Measurements from ENCODE around the gene MAPK14.
"Not testable (repeated sequence)": the region's sequence is repeated elsewhere in the genome, so short reads cannot be mapped to it uniquely, and the experiment has no call there.

MAPK14 gene

GRCh38 chr6:36070252-36070651 lies 42.6 kb downstream of the MAPK14 start:
- DNase-seq = no peak

GRCh38 chr6:36071281-36071680 lies 43.7 kb downstream of the MAPK14 start:
- DNase-seq = no peak

GRCh38 chr6:36071714-36072113 lies 44.1 kb downstream of the MAPK14 start:
- DNase-seq = no peak

GRCh38 chr6:36072681-36073080 lies 45.1 kb downstream of the MAPK14 start:
- DNase-seq = no peak

- no peak for DNase-seq
Observed at GRCh38 chr6:36073587-36073986, 46.0 kb downstream of the MAPK14 start.

DNA sequence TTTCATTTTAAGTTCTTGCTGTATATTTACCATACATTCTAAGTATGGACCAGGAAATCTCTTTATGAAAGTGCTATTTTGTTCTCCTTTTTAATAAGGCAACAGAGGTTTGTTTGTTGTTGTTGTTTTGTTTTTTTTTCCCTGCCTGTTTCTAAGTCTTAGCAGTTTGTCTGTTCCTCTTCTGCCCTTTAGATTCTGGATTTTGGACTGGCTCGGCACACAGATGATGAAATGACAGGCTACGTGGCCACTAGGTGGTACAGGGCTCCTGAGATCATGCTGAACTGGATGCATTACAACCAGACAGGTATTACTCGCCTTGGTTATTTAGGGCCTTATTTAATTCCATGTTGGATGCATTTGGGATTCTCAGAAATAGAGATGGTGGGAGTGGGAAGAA lies 48.0 kb downstream of the MAPK14 start:
- DNase-seq = no peak

- no peak for DNase-seq
Observed at GRCh38 chr6:36076178-36077063, 48.8 kb downstream of the MAPK14 start.

GRCh38 chr6:36078159-36078558 lies 50.6 kb downstream of the MAPK14 start:
- DNase-seq = no peak

DNA sequence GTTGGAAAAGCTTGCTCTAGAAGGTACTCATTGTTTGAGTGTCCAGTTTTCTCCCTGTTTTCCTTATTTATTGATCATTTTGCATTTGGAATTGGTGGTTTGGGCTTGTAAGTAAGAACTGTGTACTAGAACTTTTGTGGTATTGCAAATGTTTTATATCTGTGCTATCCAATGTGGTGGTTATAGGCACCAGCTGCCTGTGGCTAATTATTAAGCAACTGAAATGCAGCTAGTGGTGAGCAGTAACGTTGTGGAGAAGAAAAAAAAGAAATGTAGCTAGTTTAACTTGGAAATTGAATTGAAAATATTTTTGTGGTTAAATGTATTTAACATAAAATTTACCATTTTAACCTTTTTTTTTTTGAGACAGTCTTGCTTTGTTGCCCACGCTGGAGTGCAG lies 52.0 kb downstream of the MAPK14 start:
- DNase-seq = no peak

DNA sequence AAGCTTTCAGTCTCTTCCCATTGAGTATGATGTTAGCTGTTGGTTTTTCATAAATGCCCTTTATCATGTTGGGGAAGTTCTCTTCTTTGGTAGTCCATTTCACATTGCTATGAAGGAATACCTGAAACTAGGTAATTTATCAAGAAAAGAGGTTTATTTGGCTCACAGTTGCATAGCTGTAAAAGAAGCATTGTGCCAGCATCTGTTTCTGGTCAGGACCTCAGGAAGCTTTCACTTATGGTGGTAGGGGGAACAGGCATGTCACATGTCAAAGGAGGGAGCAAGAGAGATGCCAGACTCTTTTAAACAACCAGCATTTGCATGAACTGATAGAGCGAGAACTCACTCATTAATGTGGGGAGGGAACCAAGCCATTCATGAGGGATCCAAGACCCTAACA lies 54.7 kb downstream of the MAPK14 start:
- no peak for DNase-seq

GRCh38 chr6:36083446-36083845 lies 55.8 kb downstream of the MAPK14 start:
- no peak for DNase-seq

DNA sequence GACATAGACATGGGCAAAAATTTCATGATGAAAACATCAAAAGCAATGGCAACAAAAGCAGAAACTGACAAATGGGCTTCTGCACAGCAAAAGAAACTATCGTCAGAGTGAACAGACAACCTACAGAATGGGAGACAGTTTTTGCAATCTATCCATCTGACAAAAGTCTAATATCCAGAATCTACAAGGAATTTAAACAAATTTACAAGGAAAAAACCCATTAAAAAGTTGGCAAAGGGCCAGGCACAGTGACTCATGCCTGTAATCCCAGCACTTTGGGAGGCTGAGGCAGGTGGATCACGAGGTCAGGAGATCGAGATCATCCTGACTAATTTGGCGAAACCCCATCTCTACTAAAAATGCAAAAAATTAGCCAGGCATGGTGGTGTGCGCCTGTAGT lies 60.6 kb downstream of the MAPK14 start:
- DNase-seq = not testable (repeated sequence)

DNA sequence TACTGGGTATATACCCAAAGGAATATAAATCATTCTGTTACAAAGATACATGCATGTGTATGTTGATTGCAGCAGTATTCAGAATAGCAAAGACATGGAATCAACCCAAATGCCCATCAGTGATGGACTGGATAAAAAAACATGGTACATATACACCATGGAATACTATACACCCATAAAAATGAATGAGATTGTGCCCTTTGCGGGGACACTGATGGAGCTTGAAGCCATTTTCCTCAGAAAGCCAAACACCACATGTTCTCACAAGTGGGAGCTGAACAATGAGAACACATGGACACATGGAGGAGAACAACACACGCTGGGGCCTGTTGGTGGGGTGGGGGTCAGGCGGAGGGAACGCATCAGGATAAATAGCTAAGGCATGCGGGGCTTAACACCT lies 61.4 kb downstream of the MAPK14 start:
- DNase-seq = no peak

DNA sequence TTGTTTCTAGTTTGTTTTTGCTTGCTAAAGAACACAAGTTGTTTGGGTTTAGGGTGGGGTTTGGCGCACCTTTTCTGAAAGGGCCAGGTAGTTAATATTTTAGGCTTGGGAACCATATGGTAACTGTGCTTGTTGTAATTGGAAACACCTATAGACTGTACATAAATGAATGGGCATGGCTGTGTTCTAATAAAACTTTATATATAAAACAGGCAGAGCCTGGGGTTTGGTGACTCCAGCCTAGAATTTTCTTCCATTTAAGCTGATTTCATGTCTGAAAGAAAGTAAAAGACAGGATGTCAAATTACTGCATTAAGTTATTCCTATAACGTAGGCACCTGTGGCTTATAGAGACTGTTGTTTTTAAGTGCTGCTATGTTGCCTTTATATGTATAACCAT lies 66.6 kb downstream of the MAPK14 start:
- DNase-seq = no peak

DNA sequence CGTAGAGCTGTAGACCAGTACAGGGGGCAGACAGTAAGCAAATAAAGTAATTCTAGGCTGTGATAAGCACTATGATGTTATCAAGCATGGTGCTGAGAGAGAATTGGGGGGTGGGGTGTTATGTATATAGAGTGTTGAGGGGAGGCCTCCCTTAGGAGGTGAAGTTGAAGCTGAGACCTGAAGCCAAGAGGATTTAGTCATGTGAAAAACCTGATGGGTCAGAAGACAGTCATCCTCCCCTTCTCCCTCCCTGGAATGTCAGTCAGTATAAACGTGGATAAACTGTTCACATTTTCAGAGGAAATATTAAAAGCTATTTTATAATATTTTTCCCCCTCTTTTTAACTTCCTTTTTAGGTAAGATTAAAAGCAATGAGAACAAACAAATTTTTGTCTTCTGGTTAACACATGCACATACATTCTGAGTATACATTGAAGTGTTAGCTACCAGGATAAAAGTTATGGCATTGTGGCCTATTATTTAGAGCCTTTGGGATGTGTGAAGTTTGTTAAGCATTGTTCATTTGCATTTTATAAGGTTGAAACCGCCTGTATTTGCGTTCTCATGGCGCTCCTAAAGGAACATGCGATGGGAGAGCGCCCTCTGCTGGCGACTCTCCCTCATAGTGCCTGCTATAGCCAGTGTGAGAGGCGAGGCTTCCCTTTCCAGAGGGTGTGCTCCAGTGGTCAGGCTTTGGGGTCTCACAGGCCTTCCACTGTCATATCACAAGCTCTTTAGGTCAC lies 67.3 kb downstream of the MAPK14 start:
- peak; percentile 72 for DNase-seq

DNA sequence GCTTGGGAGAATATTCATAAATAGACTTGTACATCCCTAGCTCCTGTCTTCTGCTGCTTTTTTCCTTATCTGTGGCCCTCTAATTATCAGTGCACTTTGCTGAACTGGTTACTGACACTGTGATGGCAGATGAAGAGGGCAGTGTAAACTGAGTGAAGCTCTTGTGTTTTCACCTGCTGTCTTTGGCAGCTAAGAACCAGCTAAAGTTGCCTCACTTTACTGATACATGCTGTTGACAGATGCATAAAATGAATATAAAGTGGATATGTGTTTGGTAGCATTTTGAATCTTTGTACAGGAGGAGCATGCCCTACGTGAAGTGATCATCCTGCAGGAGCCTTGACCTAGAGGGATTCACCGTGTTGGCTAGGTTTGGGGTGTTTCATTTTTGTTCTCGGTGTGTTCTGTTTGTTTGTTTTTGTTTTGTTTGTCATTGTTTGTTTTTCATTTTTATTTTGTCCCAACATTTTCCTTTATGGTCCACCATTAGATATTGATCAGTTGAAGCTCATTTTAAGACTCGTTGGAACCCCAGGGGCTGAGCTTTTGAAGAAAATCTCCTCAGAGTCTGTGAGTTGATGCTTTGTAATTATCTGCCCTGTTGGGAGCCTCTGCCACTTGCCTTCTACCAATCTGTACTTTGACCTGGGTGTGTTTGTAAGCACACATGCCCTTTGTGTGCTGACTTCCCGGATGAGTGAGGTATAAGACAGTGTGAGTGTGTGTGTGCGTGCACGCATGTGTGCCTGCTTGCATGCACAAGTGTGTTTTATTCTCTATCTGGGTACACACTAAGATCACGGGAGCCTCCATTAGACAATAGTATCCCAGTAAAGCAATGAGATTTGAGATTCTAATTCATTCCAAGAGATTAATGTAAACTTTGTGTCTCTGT lies 68.1 kb downstream of the MAPK14 start:
- no peak for DNase-seq

- no peak for DNase-seq
Observed at GRCh38 chr6:36098253-36098919, 70.8 kb downstream of the MAPK14 start.

- DNase-seq = no peak
Observed at GRCh38 chr6:36098920-36099647, 71.5 kb downstream of the MAPK14 start.

DNA sequence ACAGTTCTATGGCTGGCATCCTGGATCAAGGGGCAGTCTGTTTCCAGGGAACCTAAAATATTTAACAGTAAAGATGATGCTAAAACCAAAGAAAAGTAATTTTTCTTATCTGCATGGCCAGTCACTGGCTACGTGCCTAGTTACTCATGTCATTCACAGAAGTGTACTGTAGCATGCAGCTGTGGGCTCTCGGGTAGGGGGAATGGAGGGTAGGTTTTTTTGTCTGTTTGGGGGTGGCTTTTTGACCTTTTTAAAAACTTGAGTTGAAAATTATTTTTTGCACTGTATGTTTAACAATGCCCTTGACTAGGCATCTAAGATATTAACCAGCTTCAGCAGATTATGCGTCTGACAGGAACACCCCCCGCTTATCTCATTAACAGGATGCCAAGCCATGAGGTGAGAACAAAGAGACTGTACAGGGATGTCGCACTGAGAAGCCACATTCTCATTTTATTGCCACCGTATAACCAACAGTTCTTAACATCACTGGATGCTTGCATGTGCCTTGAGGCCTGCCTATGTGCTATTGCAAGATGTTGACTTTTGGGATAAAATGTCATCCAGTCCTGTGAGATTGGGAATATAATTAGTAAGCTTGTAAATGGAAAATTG lies 72.4 kb downstream of the MAPK14 start:
- DNase-seq = no peak

DNA sequence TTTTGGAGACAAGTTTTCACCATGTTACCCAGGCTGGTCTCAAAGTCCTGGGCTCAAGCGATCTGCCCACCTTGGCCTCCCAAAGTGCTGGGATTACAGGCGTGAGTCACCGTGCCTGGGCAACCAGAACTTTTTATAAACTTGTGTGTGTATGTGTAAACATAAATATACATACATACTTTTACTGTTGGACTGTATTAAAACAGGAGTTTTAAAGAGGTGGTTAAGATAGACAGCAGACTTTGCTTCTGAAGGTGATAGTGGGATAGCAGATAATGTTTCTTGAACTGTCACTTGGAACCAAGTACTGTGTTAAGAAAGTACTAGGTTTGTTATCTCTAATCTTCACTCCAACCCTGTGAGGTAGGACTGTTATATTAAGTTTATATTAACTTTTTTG lies 74.1 kb downstream of the MAPK14 start:
- no peak for DNase-seq

GRCh38 chr6:36102853-36103252 lies 75.2 kb downstream of the MAPK14 start:
- no peak for DNase-seq

- DNase-seq = no peak
Observed at GRCh38 chr6:36104836-36105235, 77.2 kb downstream of the MAPK14 start.
